GM23248 (cell line): ENCODE measurements around the gene UQCRC1.

Experiments used
- EZH2 ChIP-seq: fragments of 200-600 bp; sonication (generic); IDR thresholded peaks from 2 replicates; pipeline ENCODE4 v1.6.1; 2018; ENCODE audit warnings: antibody characterized with exemption, mild to moderate bottlenecking; ENCODE audit not compliant: insufficient read depth, poor library complexity, severe bottlenecking
- EZH2phosphoT487 ChIP-seq: fragments of 200-600 bp; sonication (generic); IDR thresholded peaks from 2 replicates; pipeline ENCODE4 v1.6.1; 2018; ENCODE audit warnings: antibody characterized with exemption, moderate library complexity, mild to moderate bottlenecking, low read depth; ENCODE audit not compliant: insufficient read depth

GRCh38 chr3:48650723-48651122, 41.3 kb upstream of the UQCRC1 start:
- no peak for TF ChIP-seq EZH2phosphoT487
- TF ChIP-seq EZH2: no peak
